GM12878 (cell line): ENCODE measurements around the gene SERPINF2. TPM values are rescaled to one million over a fixed set of nuclear protein-coding genes. Genes with fewer than 3 reads are reported as not detected.

Experiments used
- ATF7 ChIP-seq: fragments of 450-650 bp; IDR thresholded peaks from 2 replicates; pipeline ENCODE4 v1.6.1; 2016; ENCODE audit warnings: low read depth, mild to moderate bottlenecking
- CBFB ChIP-seq: IDR thresholded peaks from 2 replicates; pipeline ENCODE4 v1.6.1; 2016; ENCODE audit warnings: antibody characterized with exemption, low read depth
- CEBPB ChIP-seq, 2 experiments: fragments of 150-350 bp in 1 of 2; IDR thresholded peaks; 2 replicates each; pipeline ENCODE4 v1.6.1; 2012 to 2014; ENCODE audit warnings: low read depth in 2 of 2, low read length in 2 of 2, borderline replicate concordance in 1 of 2, inconsistent platforms in 1 of 2
- E2F4 ChIP-seq: IDR thresholded peaks from 2 replicates; pipeline ENCODE4 v1.6.1; 2012; ENCODE audit warnings: low read depth, low read length, improper control_type of control experiment
- FOS ChIP-seq: IDR thresholded peaks from 3 replicates; pipeline ENCODE4 v1.6.1; 2011; ENCODE audit warnings: borderline replicate concordance; ENCODE audit not compliant: insufficient read length; ENCODE audit errors: extremely low read depth
- FOXK2 ChIP-seq: fragments of 450-650 bp; IDR thresholded peaks from 2 replicates; pipeline ENCODE4 v1.6.1; 2017; ENCODE audit warnings: mild to moderate bottlenecking, moderate library complexity
- HDAC6 ChIP-seq: fragments of 200-600 bp; sonication (generic); IDR thresholded peaks from one replicate; pipeline ENCODE4 v1.8.0; 2017; ENCODE audit warnings: antibody characterized with exemption; ENCODE audit not compliant: unreplicated experiment
- HDGF ChIP-seq: fragments of 450-650 bp; IDR thresholded peaks from 2 replicates; pipeline ENCODE4 v1.6.1; 2016; ENCODE audit warnings: antibody characterized with exemption
- MTA3 ChIP-seq: IDR thresholded peaks from 2 replicates; pipeline ENCODE4 v1.6.1; 2012; ENCODE audit warnings: low read length, inconsistent platforms, borderline replicate concordance
- NFIC ChIP-seq: IDR thresholded peaks from 2 replicates; pipeline ENCODE4 v1.6.1; 2012; ENCODE audit warnings: low read depth, mild to moderate bottlenecking, inconsistent platforms, low read length, moderate library complexity
- NR2C1 ChIP-seq: fragments of 450-650 bp; IDR thresholded peaks from 2 replicates; pipeline ENCODE4 v1.6.1; 2017; ENCODE audit warnings: antibody characterized with exemption, mild to moderate bottlenecking, moderate library complexity
- PML ChIP-seq: IDR thresholded peaks from 2 replicates; pipeline ENCODE4 v1.6.1; 2012; ENCODE audit warnings: low read length, inconsistent platforms
- POLR2A ChIP-seq: IDR thresholded peaks from 2 replicates; pipeline ENCODE4 v1.6.1; 2011; ENCODE audit warnings: low read depth, mild to moderate bottlenecking, low read length
- RB1 ChIP-seq: fragments of 450-650 bp; formaldehyde crosslinking; IDR thresholded peaks from 2 replicates; pipeline ENCODE4 v1.6.1; 2017; ENCODE audit warnings: mild to moderate bottlenecking, borderline replicate concordance
- SPI1 ChIP-seq: IDR thresholded peaks from 2 replicates; pipeline ENCODE4 v1.6.1; 2011; ENCODE audit warnings: low read depth, mild to moderate bottlenecking, low read length, moderate library complexity, borderline replicate concordance; ENCODE audit not compliant: insufficient read depth
- TAF1 ChIP-seq: IDR thresholded peaks from 2 replicates; pipeline ENCODE4 v1.6.1; 2011; ENCODE audit warnings: mild to moderate bottlenecking, low read depth, low read length, borderline replicate concordance
- TBL1XR1 ChIP-seq: IDR thresholded peaks from 2 replicates; pipeline ENCODE4 v1.6.1; 2012; ENCODE audit warnings: low read depth, low read length, improper control_type of control experiment
- TCF3 ChIP-seq: IDR thresholded peaks from 2 replicates; pipeline ENCODE4 v1.6.1; 2012; ENCODE audit warnings: low read depth, mild to moderate bottlenecking, low read length, borderline replicate concordance; ENCODE audit not compliant: insufficient read depth
- USF2 ChIP-seq: IDR thresholded peaks from 2 replicates; pipeline ENCODE4 v1.6.1; 2011; ENCODE audit warnings: low read depth, low read length, improper control_type of control experiment, borderline replicate concordance
- YY1 ChIP-seq: IDR thresholded peaks from 2 replicates; pipeline ENCODE4 v1.6.1; 2011; ENCODE audit warnings: low read depth, mild to moderate bottlenecking, low read length
- ZBTB40 ChIP-seq: fragments of 450-650 bp; IDR thresholded peaks from 2 replicates; pipeline ENCODE4 v1.6.1; 2016; ENCODE audit warnings: mild to moderate bottlenecking, moderate library complexity, borderline replicate concordance
- polyA plus RNA-seq, 11 experiments: library from polyadenylated mRNA; depleted of rRNA in 4 of 11; unstranded in 6 of 11; stranded (reverse) in 5 of 11; fragments of >200 nt; fragmentation: Nextera tagmentation in 4 of 11; fragmentation: Illumina TruSeq in 1 of 11; extraction: Ambion mirVana in 4 of 11; extraction: Trizol in 1 of 11; gene quantifications; 1 replicate in 1 of 11; 2 replicates in 10 of 11; pipeline versions ENCODE4 v1.2.1 to v1.2.3, GENCODE V29; 2011 to 2016; ENCODE audit warnings: inconsistent platforms in 2 of 11, missing spikeins in 2 of 11, low read depth in 1 of 11
- total RNA-seq, 4 experiments: library from RNA; depleted of rRNA in 3 of 4; stranded (reverse); fragments of >200 nt in 3 of 4; fragmentation: Illumina TruSeq in 1 of 4; extraction: Trizol in 1 of 4; gene quantifications; 2 replicates each; pipeline versions ENCODE4 v1.2.1 to v1.2.3, GENCODE V29; 2013 to 2021
- TF ChIP-seq, protein P1 (sequence below): fragments of 450-650 bp; IDR thresholded peaks from 2 replicates; pipeline ENCODE4 v1.6.1; 2017; ENCODE audit warnings: low read depth, mild to moderate bottlenecking, moderate library complexity

Gene SERPINF2
- total and polyA plus RNA-seq, 10 of the 15 experiments (the other 5 are each of a cell fraction or from before 2014, with no cell fraction given): 0.04 to 0.21 (median 0.12) TPM; not detected in 6

DNA sequence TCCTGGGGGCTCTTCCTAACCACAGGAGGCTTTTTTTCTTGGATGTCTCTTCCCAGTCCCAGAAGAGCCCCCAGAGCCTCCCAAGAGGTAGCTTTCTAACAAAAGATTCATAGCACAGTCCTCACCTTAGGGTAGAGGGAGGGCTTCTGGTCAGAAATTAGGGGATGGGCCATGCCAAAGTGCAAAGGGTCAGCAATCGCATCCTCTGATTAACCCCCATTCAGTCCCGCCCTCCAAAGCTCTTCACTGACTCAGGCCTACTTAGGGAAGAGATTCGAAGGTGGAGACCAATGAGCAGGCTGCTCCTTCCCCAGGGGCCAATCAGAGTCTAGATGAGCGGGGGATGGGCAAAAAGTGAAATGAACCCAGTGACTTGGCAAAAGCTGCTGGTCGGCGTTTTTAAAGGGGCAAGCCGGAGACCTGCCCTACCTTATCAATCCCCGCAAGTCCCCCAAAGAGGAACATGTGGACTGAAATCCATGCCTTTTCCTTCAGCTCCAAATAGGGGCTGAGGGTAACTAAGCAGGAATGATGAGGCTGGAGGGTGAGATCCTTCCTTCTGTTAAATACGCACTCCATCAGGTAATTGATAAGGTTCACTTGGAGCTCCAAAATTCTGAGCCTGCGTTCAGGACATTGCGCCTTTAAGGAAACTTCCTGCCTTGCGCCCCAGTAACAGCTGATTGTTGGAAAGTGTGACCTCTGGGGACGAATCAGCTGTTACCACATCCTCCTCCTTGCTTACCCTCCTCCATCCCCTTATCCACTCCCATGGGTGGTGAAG is 25.6 kb upstream of the SERPINF2 start (continued):
- TF ChIP-seq HDGF (no peak; the same call in 1 of the 2 replicates), TBL1XR1 (0 out of 2 replicates have a peak, but pooled peaks have one; percentile 11), USF2 (peak; percentile 64; the same call in 1 of the 2 replicates), FOXK2 (no peak), NFIC (no peak), POLR2A (peak; percentile 54), CBFB (peak; percentile 81), HDAC6 (no peak), SPI1 (no peak), YY1 (peak; percentile 32; the same call in 1 of the 2 replicates), TCF3 (0 out of 2 replicates have a peak, but pooled peaks have one; percentile 1), MTA3 (no peak), NR2C1 (peak; percentile 81), FOS (peak; percentile 61), CEBPB (IDR thresholded peaks at IDR 0.05; ENCODE audit: borderline replicate concordance in 1 of 2, low read depth in 2 of 2, low read length in 2 of 2) (peak in 1 of 2 experiments; percentile 53; a peak in 1 of 4 replicates), TAF1 (peak; percentile 69; the same call in 1 of the 2 replicates), PML (peak; percentile 82), ZBTB40 (peak; percentile 45; the same call in 1 of the 2 replicates), ATF7 (peak; percentile 44), RB1 (no peak), E2F4 (no peak)
- TF ChIP-seq, protein P1, sequence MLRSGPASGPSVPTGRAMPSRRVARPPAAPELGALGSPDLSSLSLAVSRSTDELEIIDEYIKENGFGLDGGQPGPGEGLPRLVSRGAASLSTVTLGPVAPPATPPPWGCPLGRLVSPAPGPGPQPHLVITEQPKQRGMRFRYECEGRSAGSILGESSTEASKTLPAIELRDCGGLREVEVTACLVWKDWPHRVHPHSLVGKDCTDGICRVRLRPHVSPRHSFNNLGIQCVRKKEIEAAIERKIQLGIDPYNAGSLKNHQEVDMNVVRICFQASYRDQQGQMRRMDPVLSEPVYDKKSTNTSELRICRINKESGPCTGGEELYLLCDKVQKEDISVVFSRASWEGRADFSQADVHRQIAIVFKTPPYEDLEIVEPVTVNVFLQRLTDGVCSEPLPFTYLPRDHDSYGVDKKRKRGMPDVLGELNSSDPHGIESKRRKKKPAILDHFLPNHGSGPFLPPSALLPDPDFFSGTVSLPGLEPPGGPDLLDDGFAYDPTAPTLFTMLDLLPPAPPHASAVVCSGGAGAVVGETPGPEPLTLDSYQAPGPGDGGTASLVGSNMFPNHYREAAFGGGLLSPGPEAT: peak; percentile 96
